Glutamatergic neuron (in vitro differentiated cells): Measurements from ENCODE around the gene ZNF784. TPM values are rescaled to one million over a fixed set of nuclear protein-coding genes. Genes with fewer than 3 reads are reported as not detected.

Experiments
- DNase-seq: peaks from one replicate; pipeline ENCODE4 v3.0.0; 2022
- H3K27ac Mint-ChIP-seq: one replicate; pipeline ENCODE4 v1.8.0; 2020; ENCODE audit warnings: mild to moderate bottlenecking, mixed read lengths, inconsistent platforms; ENCODE audit not compliant: unreplicated experiment
- H3K27me3 Mint-ChIP-seq: one replicate; pipeline ENCODE4 v1.8.0; 2020; ENCODE audit warnings: mild to moderate bottlenecking, moderate library complexity, mixed read lengths, inconsistent platforms; ENCODE audit not compliant: unreplicated experiment
- H3K36me3 Mint-ChIP-seq: one replicate; pipeline ENCODE4 v1.8.0; 2020; ENCODE audit warnings: mild to moderate bottlenecking, mixed read lengths, inconsistent platforms; ENCODE audit not compliant: unreplicated experiment
- H3K4me1 Mint-ChIP-seq: one replicate; pipeline ENCODE4 v1.8.0; 2020; ENCODE audit warnings: mild to moderate bottlenecking, low read depth, mixed read lengths, inconsistent platforms; ENCODE audit not compliant: unreplicated experiment
- H3K4me3 Mint-ChIP-seq: one replicate; pipeline ENCODE4 v1.8.0; 2020; ENCODE audit warnings: mild to moderate bottlenecking, mixed read lengths, inconsistent platforms; ENCODE audit not compliant: unreplicated experiment
- H3K9me3 Mint-ChIP-seq: one replicate; pipeline ENCODE4 v1.8.0; 2020; ENCODE audit warnings: mild to moderate bottlenecking, moderate library complexity, mixed read lengths, inconsistent platforms; ENCODE audit not compliant: unreplicated experiment
- total RNA-seq: library from RNA; stranded (reverse); fragmentation: NEBNext Ultra II Directional; extraction: Animal tissue kit (Norgen Biotek cat#: 25700); gene quantifications from one replicate; pipeline ENCODE4 v1.2.1, GENCODE V29; 2021; ENCODE audit not compliant: unreplicated experiment
- TF ChIP-seq, protein P1 (sequence below): fragments of 200-600 bp; sonication (generic); IDR thresholded peaks from one replicate; pipeline ENCODE4 v1.5.0; 2021; ENCODE audit not compliant: partially characterized antibody, unreplicated experiment

The ZNF784 gene
- total RNA-seq, 1 donor from 2014 or later, result 8.4 TPM

DNA sequence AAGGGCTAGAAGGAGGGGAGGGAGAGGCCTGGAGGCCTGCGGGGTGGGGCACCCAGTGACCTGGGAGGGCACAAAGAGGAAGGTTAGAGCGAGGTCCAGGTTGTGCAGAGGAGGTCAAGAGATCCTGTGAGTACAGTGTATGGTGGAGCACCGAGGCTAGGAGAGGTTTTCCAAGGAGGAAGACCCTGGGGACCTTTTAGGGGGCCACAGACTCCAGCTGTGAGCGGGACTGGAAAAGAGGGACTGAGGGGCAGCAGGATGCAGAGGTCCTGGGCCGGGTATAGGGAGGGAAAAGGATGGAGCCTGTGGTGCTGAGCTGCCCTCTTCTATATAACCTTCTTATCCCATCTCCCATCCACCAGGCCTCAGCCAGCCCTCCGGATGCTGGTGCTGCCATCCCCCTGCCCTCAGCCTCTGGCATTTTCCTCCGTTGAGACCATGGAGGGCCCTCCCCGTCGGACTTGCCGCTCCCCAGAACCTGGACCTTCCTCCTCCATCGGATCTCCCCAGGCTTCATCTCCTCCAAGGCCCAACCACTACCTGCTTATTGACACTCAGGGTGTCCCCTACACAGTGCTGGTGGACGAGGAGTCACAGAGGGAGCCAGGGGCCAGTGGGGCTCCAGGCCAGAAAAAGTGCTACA is 19.9 kb upstream of the ZNF784 start:
- no peak for DNase-seq
- Mint-ChIP-seq H3K4me3 (peak overlapping the region; percentile 91), H3K4me1 (peaks cover 19% of the 10 kb centered on the region), H3K9me3 (peaks cover 21% of the 10 kb centered on the region), H3K27ac (peak overlapping the region; percentile 86), H3K27me3 (peaks cover 14% of the 10 kb centered on the region), H3K36me3 (no peaks in the 10 kb centered on the region)
- TF ChIP-seq, protein P1, sequence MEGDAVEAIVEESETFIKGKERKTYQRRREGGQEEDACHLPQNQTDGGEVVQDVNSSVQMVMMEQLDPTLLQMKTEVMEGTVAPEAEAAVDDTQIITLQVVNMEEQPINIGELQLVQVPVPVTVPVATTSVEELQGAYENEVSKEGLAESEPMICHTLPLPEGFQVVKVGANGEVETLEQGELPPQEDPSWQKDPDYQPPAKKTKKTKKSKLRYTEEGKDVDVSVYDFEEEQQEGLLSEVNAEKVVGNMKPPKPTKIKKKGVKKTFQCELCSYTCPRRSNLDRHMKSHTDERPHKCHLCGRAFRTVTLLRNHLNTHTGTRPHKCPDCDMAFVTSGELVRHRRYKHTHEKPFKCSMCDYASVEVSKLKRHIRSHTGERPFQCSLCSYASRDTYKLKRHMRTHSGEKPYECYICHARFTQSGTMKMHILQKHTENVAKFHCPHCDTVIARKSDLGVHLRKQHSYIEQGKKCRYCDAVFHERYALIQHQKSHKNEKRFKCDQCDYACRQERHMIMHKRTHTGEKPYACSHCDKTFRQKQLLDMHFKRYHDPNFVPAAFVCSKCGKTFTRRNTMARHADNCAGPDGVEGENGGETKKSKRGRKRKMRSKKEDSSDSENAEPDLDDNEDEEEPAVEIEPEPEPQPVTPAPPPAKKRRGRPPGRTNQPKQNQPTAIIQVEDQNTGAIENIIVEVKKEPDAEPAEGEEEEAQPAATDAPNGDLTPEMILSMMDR, result no peak

DNA sequence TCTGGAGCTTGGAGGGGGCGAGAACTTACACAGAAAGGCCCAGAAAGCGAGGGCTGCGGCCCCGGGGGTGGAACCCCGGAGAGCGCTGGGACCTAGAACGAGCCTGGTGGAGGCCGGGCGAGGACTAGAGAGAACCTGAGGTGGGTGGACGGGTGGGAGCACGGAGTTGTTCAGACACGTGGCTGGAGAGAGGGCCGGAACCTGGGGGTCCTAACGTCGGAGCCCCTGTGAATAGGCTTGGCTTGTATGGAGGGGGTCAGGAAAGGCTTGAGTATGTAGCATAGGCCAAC is 19.5 kb upstream of the ZNF784 start:
- H3K36me3 Mint-ChIP-seq, result no peaks in the 10 kb centered on the region
- H3K4me1 Mint-ChIP-seq, result peaks cover 23% of the 10 kb centered on the region
- H3K4me3 Mint-ChIP-seq, result peak overlapping the region; percentile 91
- DNase-seq, result no peak
- TF ChIP-seq, protein P1, result no peak
- H3K9me3 Mint-ChIP-seq, result peaks cover 22% of the 10 kb centered on the region
- peaks cover 16% of the 10 kb centered on the region for H3K27me3 Mint-ChIP-seq
- peak overlapping the region; percentile 86 for H3K27ac Mint-ChIP-seq

DNA sequence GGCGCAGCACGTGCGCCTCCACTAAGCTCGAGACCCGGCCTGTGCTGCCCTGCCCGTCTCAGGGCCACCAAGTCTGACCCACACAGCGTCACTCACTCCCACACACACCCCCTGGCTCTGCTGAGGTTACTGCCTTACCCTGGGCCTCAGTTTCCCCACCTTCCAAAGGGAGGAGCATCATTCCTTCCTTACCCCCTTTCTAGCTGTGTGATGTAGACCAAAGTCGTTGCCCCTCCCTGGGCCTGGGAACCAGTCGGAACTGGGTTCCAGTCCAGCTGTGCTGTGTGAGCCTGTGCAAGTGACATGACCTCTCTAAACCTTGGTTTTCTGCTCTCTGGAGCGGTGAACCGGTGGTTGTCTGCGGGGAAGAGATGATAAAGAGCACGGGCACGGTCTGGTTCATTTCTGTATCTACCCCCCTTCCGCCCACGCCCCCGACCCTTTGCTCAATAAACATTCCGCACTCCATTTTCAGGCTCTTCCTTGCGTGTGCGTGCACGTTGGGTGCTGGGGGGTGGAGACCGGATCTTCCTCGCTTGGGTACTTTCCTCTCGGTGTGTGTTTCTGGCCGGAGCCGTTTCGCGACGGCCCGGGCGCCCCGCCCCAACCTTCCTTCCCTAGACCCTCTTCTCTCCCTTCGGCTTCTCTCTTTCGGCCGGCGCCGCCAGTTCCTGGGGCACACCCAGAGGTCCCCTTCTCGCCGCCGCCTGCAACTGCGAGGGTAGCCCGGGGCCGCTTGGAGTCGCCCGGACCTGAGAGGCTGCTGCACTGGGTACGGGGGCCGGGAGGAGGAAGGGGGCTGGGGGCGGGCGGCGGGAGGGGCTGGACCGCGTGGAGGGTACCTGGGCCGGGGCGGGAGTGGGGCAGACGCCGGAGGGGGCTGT is 18.9 kb upstream of the ZNF784 start, which contains the start of gene ZNF581:
TSS of gene ZNF581 (plus strand) at position 647 of the 884 bp plus-strand sequence. CDS start 923 bp downstream, outside the sequence.
- H3K4me1 Mint-ChIP-seq, result peaks cover 22% of the 10 kb centered on the region
- peak within 1 kb of the TSS; percentile 97 for H3K4me3 Mint-ChIP-seq
- no peaks in the 10 kb centered on the region for H3K36me3 Mint-ChIP-seq
- TF ChIP-seq, protein P1, result no peak
- peak within 1 kb of the TSS; percentile 86 for H3K27ac Mint-ChIP-seq
- peaks cover 22% of the 10 kb centered on the region for H3K9me3 Mint-ChIP-seq
- peak; percentile 81 for DNase-seq
- H3K27me3 Mint-ChIP-seq, result peaks cover 16% of the 10 kb centered on the region

DNA sequence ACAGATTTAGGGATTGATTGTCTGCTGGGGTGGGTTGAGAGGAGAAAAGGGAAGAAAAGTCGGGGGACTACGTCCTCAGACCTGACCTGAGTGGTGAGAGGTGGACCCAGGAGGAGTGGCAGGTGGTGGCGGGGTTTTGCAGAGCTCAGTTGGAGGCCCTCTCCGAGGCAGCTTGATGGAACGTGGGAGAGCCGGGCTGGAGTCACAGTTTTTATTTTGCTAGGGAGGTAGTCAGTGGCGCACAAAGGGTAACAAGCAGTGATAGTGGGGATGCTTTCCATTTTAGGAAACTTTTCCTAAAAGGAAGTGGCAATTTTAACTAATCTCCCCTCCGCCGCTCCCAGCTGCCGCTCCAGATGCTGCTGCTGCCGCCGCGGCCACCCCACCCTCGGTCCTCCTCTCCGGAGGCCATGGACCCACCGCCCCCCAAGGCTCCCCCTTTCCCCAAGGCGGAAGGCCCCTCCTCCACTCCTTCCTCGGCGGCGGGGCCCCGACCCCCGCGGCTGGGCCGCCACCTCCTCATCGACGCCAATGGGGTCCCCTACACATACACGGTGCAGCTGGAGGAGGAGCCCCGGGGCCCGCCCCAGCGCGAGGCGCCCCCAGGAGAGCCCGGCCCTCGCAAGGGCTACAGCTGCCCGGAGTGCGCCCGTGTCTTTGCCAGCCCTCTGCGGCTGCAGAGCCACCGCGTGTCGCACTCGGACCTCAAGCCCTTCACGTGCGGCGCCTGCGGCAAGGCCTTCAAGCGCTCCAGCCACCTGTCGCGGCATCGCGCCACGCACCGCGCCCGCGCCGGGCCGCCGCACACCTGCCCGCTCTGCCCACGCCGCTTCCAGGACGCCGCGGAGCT is 18.0 kb upstream of the ZNF784 start:
- Mint-ChIP-seq H3K36me3 (no peaks in the 10 kb centered on the region), H3K27ac (peak overlapping the region; percentile 91), H3K4me1 (peaks cover 22% of the 10 kb centered on the region), H3K4me3 (peak overlapping the region; percentile 97), H3K9me3 (peaks cover 20% of the 10 kb centered on the region), H3K27me3 (peaks cover 16% of the 10 kb centered on the region)
- TF ChIP-seq, protein P1, result no peak
- peak; percentile 38 for DNase-seq
